Upper lobe of left lung (tissue), 4 donors: ENCODE measurements around the gene THYN1.

ENCODE experiments used
- CTCF ChIP-seq, 6 experiments: fragments of 450-650 bp in 4 of 6; fragments of 200-600 bp in 2 of 6; sonication (generic) in 2 of 6; IDR thresholded peaks; one replicate each; pipeline ENCODE4 v1.5.1; 2016 to 2019; ENCODE audit warnings: antibody characterized with exemption in 6 of 6
- EP300 ChIP-seq, 4 donors: sonication (generic); formaldehyde crosslinking; IDR thresholded peaks; one replicate each; pipeline ENCODE4 v1.5.1; 2017; ENCODE audit warnings: antibody characterized with exemption in 4 of 4, control low read depth in 2 of 4

GRCh38 chr11:134250675-134251074 lies 2.5 kb downstream of the THYN1 start:
- TF ChIP-seq CTCF (IDR thresholded peaks at IDR 0.05): no peak
- no peak for TF ChIP-seq EP300 (IDR thresholded peaks at IDR 0.05)
